Spleen (tissue), 7 donors: ENCODE results near the gene STK38.
"Not testable (repeated sequence)": the region's sequence is repeated elsewhere in the genome, so short reads cannot be mapped to it uniquely, and the experiment has no call there.

ENCODE experiments used
- POLR2A ChIP-seq, 3 donors: fragments of 450-650 bp; IDR thresholded peaks; one replicate each; pipeline ENCODE4 v1.5.1; 2017; ENCODE audit warnings: antibody characterized with exemption in 3 of 3, mild to moderate bottlenecking in 1 of 3
- TF ChIP-seq, protein P1 (sequence below), 11 experiments: fragments of 200-600 bp in 7 of 11; fragments of 450-650 bp in 4 of 11; sonication (generic) in 4 of 11; IDR thresholded peaks in 8 of 11; conservative IDR thresholded peaks in 3 of 11; 1 replicate in 7 of 11; 2 replicates in 4 of 11; pipeline versions ENCODE4 v1.4.0 to v1.8.0; 2016 to 2021; ENCODE audit warnings: antibody characterized with exemption in 11 of 11, inconsistent platforms in 4 of 11, mild to moderate bottlenecking in 1 of 11
- donor health status: DM: no; HTN: no; CAD: no; lungs with moderate emphysema.
- donor health status: DM: no; HTN: no; CAD: no.
- donor health status: DM: no; HTN: no; CAD: no.

DNA sequence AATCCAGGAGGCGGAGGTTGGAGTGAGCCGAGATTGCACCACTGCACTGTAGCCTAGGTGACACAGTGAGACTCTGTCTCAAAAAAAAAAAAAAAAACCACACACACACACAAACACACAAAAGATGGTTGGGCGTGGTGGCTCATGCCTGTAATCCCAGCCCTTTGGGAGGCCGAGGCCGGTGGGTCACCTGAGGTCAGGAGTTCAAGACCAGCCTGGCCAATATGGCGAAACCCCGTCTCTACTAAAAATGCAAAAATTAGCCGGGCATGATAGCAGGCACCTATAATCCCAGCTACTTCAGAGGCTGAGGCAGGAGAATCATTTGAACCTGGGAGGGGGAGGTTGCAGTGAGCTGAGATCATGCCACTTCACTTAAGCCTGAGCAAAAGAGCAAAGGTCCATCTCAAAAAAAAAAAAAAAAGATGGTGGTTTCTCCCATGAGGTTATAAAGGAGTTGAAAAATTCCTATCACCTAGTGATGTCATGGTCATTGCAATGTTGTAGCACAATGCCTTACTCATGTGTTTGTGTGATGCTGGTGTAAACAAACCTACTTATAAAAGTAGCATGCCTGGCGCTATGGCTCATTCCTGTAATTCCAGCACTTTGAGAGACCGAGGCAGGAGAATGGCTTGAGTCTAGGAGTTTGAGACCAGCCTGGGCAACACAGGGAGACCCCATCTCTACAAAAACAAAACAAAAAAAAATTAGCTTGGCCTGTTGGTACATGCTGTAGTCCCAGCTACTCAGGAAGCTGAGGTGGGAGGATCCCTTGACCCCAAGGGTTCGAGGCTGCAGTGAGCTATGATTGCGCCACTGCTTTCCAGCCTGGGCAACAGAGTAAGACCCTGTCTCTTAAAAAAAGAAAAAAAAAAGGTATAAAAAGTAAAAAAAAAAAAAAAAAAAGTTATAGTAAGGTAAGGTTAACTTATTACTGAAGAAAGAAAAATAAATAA lies 25.4 kb upstream of the STK38 start:
- not testable (repeated sequence) for TF ChIP-seq POLR2A (IDR thresholded peaks at IDR 0.05)
- TF ChIP-seq, protein P1, sequence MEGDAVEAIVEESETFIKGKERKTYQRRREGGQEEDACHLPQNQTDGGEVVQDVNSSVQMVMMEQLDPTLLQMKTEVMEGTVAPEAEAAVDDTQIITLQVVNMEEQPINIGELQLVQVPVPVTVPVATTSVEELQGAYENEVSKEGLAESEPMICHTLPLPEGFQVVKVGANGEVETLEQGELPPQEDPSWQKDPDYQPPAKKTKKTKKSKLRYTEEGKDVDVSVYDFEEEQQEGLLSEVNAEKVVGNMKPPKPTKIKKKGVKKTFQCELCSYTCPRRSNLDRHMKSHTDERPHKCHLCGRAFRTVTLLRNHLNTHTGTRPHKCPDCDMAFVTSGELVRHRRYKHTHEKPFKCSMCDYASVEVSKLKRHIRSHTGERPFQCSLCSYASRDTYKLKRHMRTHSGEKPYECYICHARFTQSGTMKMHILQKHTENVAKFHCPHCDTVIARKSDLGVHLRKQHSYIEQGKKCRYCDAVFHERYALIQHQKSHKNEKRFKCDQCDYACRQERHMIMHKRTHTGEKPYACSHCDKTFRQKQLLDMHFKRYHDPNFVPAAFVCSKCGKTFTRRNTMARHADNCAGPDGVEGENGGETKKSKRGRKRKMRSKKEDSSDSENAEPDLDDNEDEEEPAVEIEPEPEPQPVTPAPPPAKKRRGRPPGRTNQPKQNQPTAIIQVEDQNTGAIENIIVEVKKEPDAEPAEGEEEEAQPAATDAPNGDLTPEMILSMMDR (IDR thresholded peaks at IDR 0.05 in 8 of 11, conservative IDR thresholded peaks at IDR 0.05 in 3 of 11), result not testable (repeated sequence)
